Measurements from ENCODE around the gene AOC1.
"Not testable (repeated sequence)": the region's sequence is repeated elsewhere in the genome, so short reads cannot be mapped to it uniquely, and the experiment has no call there.

AOC1 gene

GRCh38 chr7:150852371-150852905, at the start of gene AOC1:
TSS of gene AOC1 (plus strand) at chr7:150852517. CDS start at chr7:150856471, 3,954 bp downstream.
- no peak for DNase-seq

GRCh38 chr7:150803161-150803860, 49.0 kb upstream of the AOC1 start:
- no peak for DNase-seq

GRCh38 chr7:150804802-150805201, 47.5 kb upstream of the AOC1 start:
- no peak for DNase-seq

- DNase-seq, result no peak
Observed at GRCh38 chr7:150805864-150806263, 46.5 kb upstream of the AOC1 start.

- no peak for DNase-seq
Observed at GRCh38 chr7:150806454-150806853, 45.9 kb upstream of the AOC1 start.

- no peak for DNase-seq
Observed at GRCh38 chr7:150806863-150807262, 45.5 kb upstream of the AOC1 start.

- DNase-seq, result not testable (repeated sequence)
Observed at GRCh38 chr7:150807616-150808438, 44.5 kb upstream of the AOC1 start.

- no peak for DNase-seq
Observed at GRCh38 chr7:150814328-150815001, 37.9 kb upstream of the AOC1 start.

GRCh38 chr7:150818971-150819370, 33.3 kb upstream of the AOC1 start:
- DNase-seq, result no peak

GRCh38 chr7:150820148-150820547, 32.2 kb upstream of the AOC1 start:
- DNase-seq, result no peak

GRCh38 chr7:150820578-150821198, 31.6 kb upstream of the AOC1 start:
- no peak for DNase-seq

GRCh38 chr7:150823043-150823442, 29.3 kb upstream of the AOC1 start:
- DNase-seq, result no peak

GRCh38 chr7:150823484-150824126, 28.7 kb upstream of the AOC1 start:
- DNase-seq, result no peak

- no peak for DNase-seq
Observed at GRCh38 chr7:150824379-150825177, 27.7 kb upstream of the AOC1 start.

GRCh38 chr7:150826061-150826849, 26.1 kb upstream of the AOC1 start:
- no peak for DNase-seq

- DNase-seq, result no peak
Observed at GRCh38 chr7:150828384-150828783, 23.9 kb upstream of the AOC1 start.

GRCh38 chr7:150829426-150829825, 22.9 kb upstream of the AOC1 start:
- DNase-seq, result no peak

GRCh38 chr7:150830937-150831336, 21.4 kb upstream of the AOC1 start:
- DNase-seq, result no peak

- no peak for DNase-seq
Observed at GRCh38 chr7:150831851-150832250, 20.5 kb upstream of the AOC1 start.

GRCh38 chr7:150835019-150835418, 17.3 kb upstream of the AOC1 start:
- DNase-seq, result no peak
